Fibroblast of gingiva (primary cell): Measurements from ENCODE around the gene LRRC14B.
"Not testable (repeated sequence)": the region's sequence is repeated elsewhere in the genome, so short reads cannot be mapped to it uniquely, and the experiment has no call there.

Experiments
- DNase-seq: peaks from one replicate; pipeline ENCODE4 v3.0.0-alpha.2; 2011; ENCODE audit warnings: low read depth

LRRC14B gene

GRCh38 chr5:241045-241669, 49.9 kb downstream of the LRRC14B start:
- DNase-seq: not testable (repeated sequence)

GRCh38 chr5:243683-244367, 52.5 kb downstream of the LRRC14B start:
- not testable (repeated sequence) for DNase-seq

GRCh38 chr5:245717-246116, 54.4 kb downstream of the LRRC14B start:
- DNase-seq: not testable (repeated sequence)
